Neural progenitor cell (in vitro differentiated cells): ENCODE results near the gene LRCH4. TPM values are rescaled to one million over a fixed set of nuclear protein-coding genes. Genes with fewer than 3 reads are reported as not detected.

Source experiments
- DNase-seq: peaks from one replicate; pipeline ENCODE4 v3.0.0-alpha.2; 2016; ENCODE audit warnings: low spot score
- H2AFZ ChIP-seq: fragments of 200-600 bp; sonication (generic); replicated peaks from 2 replicates; pipeline ENCODE4 v1.6.1; 2016; ENCODE audit warnings: antibody characterized with exemption
- H3F3A ChIP-seq: fragments of 200-600 bp; sonication (generic); 2 replicates; pipeline ENCODE4 v1.6.1; 2016; ENCODE audit warnings: antibody characterized with exemption, low read depth
- H3K27ac ChIP-seq: fragments of 200-600 bp; sonication (generic); 2 replicates; pipeline ENCODE4 v1.5.1; 2016; ENCODE audit warnings: mild to moderate bottlenecking
- H3K27me3 ChIP-seq: fragments of 200-600 bp; sonication (generic); 2 replicates; pipeline ENCODE4 v1.6.1; 2016; ENCODE audit warnings: mild to moderate bottlenecking, moderate library complexity
- H3K36me3 ChIP-seq: fragments of 200-600 bp; sonication (generic); 2 replicates; pipeline ENCODE4 v1.5.1; 2016
- H3K4me1 ChIP-seq: fragments of 200-600 bp; sonication (generic); 2 replicates; pipeline ENCODE4 v1.6.1; 2016; ENCODE audit warnings: mixed run types
- H3K4me2 ChIP-seq: fragments of 200-600 bp; sonication (generic); 2 replicates; pipeline ENCODE4 v1.6.1; 2016
- H3K4me3 ChIP-seq: fragments of 200-600 bp; sonication (generic); 2 replicates; pipeline ENCODE4 v1.5.1; 2016
- H3K79me2 ChIP-seq: fragments of 200-600 bp; sonication (generic); 2 replicates; pipeline ENCODE4 v1.6.1; 2016; ENCODE audit warnings: low read depth
- H3K9ac ChIP-seq: fragments of 200-600 bp; sonication (generic); 2 replicates; pipeline ENCODE4 v1.6.1; 2016
- H3K9me3 ChIP-seq: fragments of 200-600 bp; sonication (generic); 2 replicates; pipeline ENCODE4 v1.5.1; 2016; ENCODE audit warnings: low read depth
- H4K20me1 ChIP-seq: fragments of 200-600 bp; sonication (generic); 2 replicates; pipeline ENCODE4 v1.6.1; 2016; ENCODE audit warnings: low read depth
- H3K27ac Mint-ChIP-seq: 3 replicates; pipeline ENCODE4 v1.8.0; 2021; ENCODE audit warnings: mixed read lengths
- H3K27me3 Mint-ChIP-seq: 2 replicates; pipeline ENCODE4 v1.8.0; 2022; ENCODE audit warnings: low read depth, mild to moderate bottlenecking, inconsistent platforms, moderate library complexity, mixed read lengths; ENCODE audit not compliant: insufficient read depth
- H3K36me3 Mint-ChIP-seq: 3 replicates; pipeline ENCODE4 v1.8.0; 2021; ENCODE audit warnings: mixed read lengths
- H3K4me1 Mint-ChIP-seq: 3 replicates; pipeline ENCODE4 v1.8.0; 2021; ENCODE audit warnings: mixed read lengths
- H3K4me3 Mint-ChIP-seq: 3 replicates; pipeline ENCODE4 v1.8.0; 2021; ENCODE audit warnings: mild to moderate bottlenecking, moderate library complexity, mixed read lengths
- H3K9me3 Mint-ChIP-seq: 3 replicates; pipeline ENCODE4 v1.8.0; 2020; ENCODE audit warnings: mixed read lengths
- EZH2 ChIP-seq: fragments of 200-600 bp; sonication (generic); IDR thresholded peaks from 2 replicates; pipeline ENCODE4 v1.6.1; 2017; ENCODE audit warnings: antibody characterized with exemption, mild to moderate bottlenecking, moderate library complexity
- EZH2phosphoT487 ChIP-seq: fragments of 200-600 bp; sonication (generic); IDR thresholded peaks from 2 replicates; pipeline ENCODE4 v1.6.1; 2017; ENCODE audit warnings: antibody characterized with exemption
- total RNA-seq: library from RNA; depleted of rRNA; stranded (reverse); fragments of >200 nt; gene quantifications from 2 replicates; pipeline ENCODE4 v1.2.3, GENCODE V29; 2015; ENCODE audit warnings: low replicate concordance
- TF ChIP-seq, protein P1 (sequence below): fragments of 200-600 bp; sonication (generic); IDR thresholded peaks from 2 replicates; pipeline ENCODE4 v1.5.1; 2017; ENCODE audit warnings: antibody characterized with exemption, mild to moderate bottlenecking

Gene LRCH4
- total RNA-seq, 1 donor from 2014 or later, result 4.5 TPM

DNA sequence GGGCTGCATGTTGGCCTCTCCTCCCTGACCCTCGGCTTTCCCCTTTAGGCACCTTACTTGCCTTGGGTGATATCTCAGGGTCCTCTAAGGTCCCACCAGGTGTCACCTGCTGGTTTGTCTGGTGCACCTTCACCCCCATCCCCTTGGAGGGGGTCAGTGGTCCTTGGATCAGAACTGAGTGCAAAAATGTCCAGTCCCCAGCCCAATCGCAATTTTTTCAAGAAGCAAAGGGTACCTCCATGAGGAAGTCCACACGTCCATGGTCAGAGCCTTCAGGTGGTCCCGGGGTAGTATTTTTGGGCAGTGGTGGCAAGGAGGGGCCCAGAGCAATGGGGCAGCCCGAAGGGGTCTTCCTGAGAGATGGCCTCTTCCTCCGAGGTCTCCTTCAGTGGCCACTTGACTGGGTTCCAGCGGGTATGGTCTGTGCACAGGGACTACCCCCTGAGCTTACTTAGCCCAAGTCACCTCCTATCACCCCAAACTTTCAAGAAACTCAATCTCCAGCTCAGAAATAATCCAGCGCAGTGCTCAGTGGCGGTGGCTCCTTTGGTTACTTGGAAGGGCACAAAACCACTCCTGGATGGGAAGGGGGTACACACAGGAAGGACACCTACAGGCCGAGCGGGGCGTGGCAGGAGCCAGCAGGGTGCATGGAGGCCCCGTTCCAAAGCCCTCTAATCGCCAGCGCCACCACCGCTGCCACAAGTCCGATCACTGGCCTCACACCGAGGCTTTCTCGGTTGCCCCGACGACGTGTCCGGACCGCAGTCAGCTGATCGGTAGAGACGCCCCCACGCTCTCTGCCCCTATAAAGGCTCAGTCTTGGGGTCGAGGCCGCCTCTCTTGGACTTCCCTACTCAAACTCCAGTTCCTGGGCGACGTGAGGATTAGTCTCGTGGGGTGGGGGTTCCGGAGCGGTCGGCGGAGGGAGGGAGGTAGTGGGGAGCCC, 16.8 kb downstream of the LRCH4 start:
- peaks cover 6% of the 10 kb centered on the region for H4K20me1 ChIP-seq
- peaks cover 19% of the 10 kb centered on the region for H3F3A ChIP-seq
- H3K4me1 Mint-ChIP-seq, result peaks cover 44% of the 10 kb centered on the region
- peak; percentile 94 for DNase-seq
- H3K9ac ChIP-seq, result no peak overlapping the region
- H3K27me3 ChIP-seq, result peaks cover 16% of the 10 kb centered on the region
- H3K4me1 ChIP-seq, result peaks cover 16% of the 10 kb centered on the region
- H3K9me3 ChIP-seq, result no peaks in the 10 kb centered on the region
- peak overlapping the region; percentile 42 for H3K4me3 ChIP-seq
- peak overlapping the region; percentile 95 for H3K27ac Mint-ChIP-seq
- H3K9me3 Mint-ChIP-seq, result peaks cover 2% of the 10 kb centered on the region
- TF ChIP-seq EZH2, result no peak
- TF ChIP-seq, protein P1, sequence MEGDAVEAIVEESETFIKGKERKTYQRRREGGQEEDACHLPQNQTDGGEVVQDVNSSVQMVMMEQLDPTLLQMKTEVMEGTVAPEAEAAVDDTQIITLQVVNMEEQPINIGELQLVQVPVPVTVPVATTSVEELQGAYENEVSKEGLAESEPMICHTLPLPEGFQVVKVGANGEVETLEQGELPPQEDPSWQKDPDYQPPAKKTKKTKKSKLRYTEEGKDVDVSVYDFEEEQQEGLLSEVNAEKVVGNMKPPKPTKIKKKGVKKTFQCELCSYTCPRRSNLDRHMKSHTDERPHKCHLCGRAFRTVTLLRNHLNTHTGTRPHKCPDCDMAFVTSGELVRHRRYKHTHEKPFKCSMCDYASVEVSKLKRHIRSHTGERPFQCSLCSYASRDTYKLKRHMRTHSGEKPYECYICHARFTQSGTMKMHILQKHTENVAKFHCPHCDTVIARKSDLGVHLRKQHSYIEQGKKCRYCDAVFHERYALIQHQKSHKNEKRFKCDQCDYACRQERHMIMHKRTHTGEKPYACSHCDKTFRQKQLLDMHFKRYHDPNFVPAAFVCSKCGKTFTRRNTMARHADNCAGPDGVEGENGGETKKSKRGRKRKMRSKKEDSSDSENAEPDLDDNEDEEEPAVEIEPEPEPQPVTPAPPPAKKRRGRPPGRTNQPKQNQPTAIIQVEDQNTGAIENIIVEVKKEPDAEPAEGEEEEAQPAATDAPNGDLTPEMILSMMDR, result peak; percentile 52
- no peak overlapping the region for H3K27ac ChIP-seq
- peak overlapping the region; percentile 81 for H3K4me3 Mint-ChIP-seq
- no peaks in the 10 kb centered on the region for H3K79me2 ChIP-seq
- no peaks in the 10 kb centered on the region for H3K36me3 ChIP-seq
- H2AFZ ChIP-seq, result peak overlapping the region; percentile 81
- peaks cover 7% of the 10 kb centered on the region for H3K27me3 Mint-ChIP-seq
- peaks cover 2% of the 10 kb centered on the region for H3K36me3 Mint-ChIP-seq
- peak overlapping the region; percentile 90 for H3K4me2 ChIP-seq

DNA sequence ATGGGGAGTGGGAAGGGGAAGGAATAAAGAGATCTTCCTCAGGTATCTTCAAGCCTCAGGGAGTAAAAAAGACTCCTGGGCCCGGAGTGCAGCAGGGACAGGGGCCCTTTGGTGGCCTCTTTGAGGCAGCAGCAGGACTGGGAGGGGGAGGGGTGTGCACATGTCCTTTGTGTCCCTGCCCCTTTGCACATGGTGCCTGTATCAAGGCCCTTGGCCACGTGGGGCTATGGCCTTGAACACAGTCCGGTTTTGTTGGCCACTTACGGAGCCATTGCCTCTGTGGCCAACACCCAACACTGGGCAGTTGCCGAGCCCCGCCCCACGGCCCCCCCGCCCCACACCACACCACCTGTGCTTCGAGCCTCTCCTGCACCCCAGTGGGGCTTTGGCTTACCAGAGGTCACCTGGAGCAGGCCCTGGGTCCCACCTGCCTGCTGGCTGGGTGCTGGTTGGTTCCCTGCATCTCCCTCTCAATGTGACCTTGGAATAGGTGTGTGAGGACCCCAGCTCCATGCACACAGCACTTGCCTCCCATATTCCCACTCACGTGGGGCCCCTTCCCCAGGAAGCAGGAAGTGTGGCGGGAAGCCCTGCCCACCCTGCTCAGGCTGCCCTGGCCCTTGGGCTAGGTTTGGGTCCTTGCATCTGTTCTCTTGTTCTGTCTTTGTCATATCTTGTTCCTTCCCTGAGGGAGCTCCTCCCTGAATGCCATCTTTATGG, 17.6 kb downstream of the LRCH4 start:
- Histone ChIP-seq H3K27ac (no peak overlapping the region), H3F3A (peaks cover 19% of the 10 kb centered on the region), H3K9me3 (no peaks in the 10 kb centered on the region), H3K4me3 (no peak overlapping the region), H2AFZ (no peak overlapping the region), H3K4me1 (peaks cover 16% of the 10 kb centered on the region), H4K20me1 (peaks cover 6% of the 10 kb centered on the region), H3K36me3 (no peaks in the 10 kb centered on the region), H3K27me3 (peaks cover 16% of the 10 kb centered on the region), H3K79me2 (no peaks in the 10 kb centered on the region), H3K9ac (no peak overlapping the region), H3K4me2 (no peak overlapping the region)
- Mint-ChIP-seq H3K4me1 (peaks cover 44% of the 10 kb centered on the region), H3K4me3 (peak overlapping the region; percentile 67), H3K27ac (peak overlapping the region; percentile 27), H3K9me3 (peaks cover 2% of the 10 kb centered on the region), H3K36me3 (peaks cover 2% of the 10 kb centered on the region), H3K27me3 (peaks cover 7% of the 10 kb centered on the region)
- TF ChIP-seq EZH2phosphoT487 (no peak), EZH2 (no peak)
- TF ChIP-seq, protein P1, result no peak
- DNase-seq, result no peak

DNA sequence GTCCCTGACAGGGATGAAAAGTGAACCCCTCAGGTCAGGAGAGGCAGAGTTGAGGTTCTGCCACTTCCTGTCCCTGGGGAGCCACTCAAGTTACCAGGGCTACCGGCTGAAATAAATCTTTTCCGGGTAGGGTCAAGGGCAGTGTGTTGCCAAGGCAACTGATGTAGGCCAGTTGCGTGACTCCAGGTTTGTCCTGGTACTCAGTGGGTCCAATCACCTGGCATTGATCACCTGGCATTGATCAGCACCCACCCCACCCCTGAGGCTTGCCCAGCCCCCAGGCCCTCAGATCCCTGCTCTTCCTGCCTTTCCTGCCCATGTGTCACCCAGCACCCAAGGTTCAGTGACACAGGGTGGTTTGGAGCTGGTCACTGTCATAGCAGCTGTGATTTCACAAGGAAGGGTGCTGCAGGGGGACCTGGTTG, 18.2 kb downstream of the LRCH4 start:
- no peak overlapping the region for H3K27ac Mint-ChIP-seq
- peaks cover 44% of the 10 kb centered on the region for H3K4me1 Mint-ChIP-seq
- H3K27me3 Mint-ChIP-seq, result peaks cover 7% of the 10 kb centered on the region
- Histone ChIP-seq H3K4me3 (no peak overlapping the region), H3F3A (peaks cover 19% of the 10 kb centered on the region), H3K9me3 (no peaks in the 10 kb centered on the region), H3K36me3 (no peaks in the 10 kb centered on the region), H3K9ac (no peak overlapping the region), H4K20me1 (peaks cover 6% of the 10 kb centered on the region), H3K4me1 (peaks cover 16% of the 10 kb centered on the region), H2AFZ (no peak overlapping the region), H3K79me2 (no peaks in the 10 kb centered on the region), H3K4me2 (no peak overlapping the region), H3K27me3 (peaks cover 16% of the 10 kb centered on the region), H3K27ac (no peak overlapping the region)
- peak overlapping the region; percentile 67 for H3K4me3 Mint-ChIP-seq
- TF ChIP-seq EZH2, result no peak
- TF ChIP-seq, protein P1, result no peak
- TF ChIP-seq EZH2phosphoT487, result no peak
- H3K9me3 Mint-ChIP-seq, result peaks cover 2% of the 10 kb centered on the region
- no peak for DNase-seq
- H3K36me3 Mint-ChIP-seq, result peaks cover 2% of the 10 kb centered on the region
